Measurements from ENCODE around the gene FH. TPM values are rescaled to one million over a fixed set of nuclear protein-coding genes. Genes with fewer than 3 reads are reported as not detected.

Gene FH
- total and polyA plus RNA-seq, 2 of the 13 experiments (the other 11 are each of a cell fraction or from before 2014, with no cell fraction given), result 39.2 to 152 TPM

- peak overlapping the region; percentile 81 for H3K4me2 ChIP-seq (ENCODE audit: low read depth, low read length)
- TF ChIP-seq RARA (CRISPR knock-in tag; IDR thresholded peaks at IDR 0.05), result peak; percentile 51; the same call in 1 of the 2 replicates
- peak; percentile 9; the same call in 1 of the 2 replicates for TF ChIP-seq DMAP1 (CRISPR knock-in tag; IDR thresholded peaks at IDR 0.05)
- TF ChIP-seq ZNF407 (CRISPR knock-in tag; IDR thresholded peaks at IDR 0.05; ENCODE audit: not compliant biosample characterization), result no peak
- no peak for TF ChIP-seq CBX5 (CRISPR knock-in tag; IDR thresholded peaks at IDR 0.05; ENCODE audit: borderline replicate concordance)
- TF ChIP-seq ZNF652 (CRISPR knock-in tag; IDR thresholded peaks at IDR 0.05; ENCODE audit: borderline replicate concordance, low read depth), result peak; percentile 59; the same call in 1 of the 2 replicates
- no peak for TF ChIP-seq ZSCAN9 (CRISPR knock-in tag; IDR thresholded peaks at IDR 0.05; ENCODE audit: borderline replicate concordance)
- TF ChIP-seq ZNF775 (CRISPR knock-in tag; IDR thresholded peaks at IDR 0.05; ENCODE audit: borderline replicate concordance), result no peak
- TF ChIP-seq NR2F6 (IDR thresholded peaks at IDR 0.05), result peak; percentile 62
- TF ChIP-seq NR2F6 (CRISPR knock-in tag; IDR thresholded peaks at IDR 0.05), result peak; percentile 60; the same call in 1 of the 2 replicates
- no peak for TF ChIP-seq TP53 (CRISPR knock-in tag; conservative IDR thresholded peaks at IDR 0.05)
- 0 out of 2 replicates have a peak, but pooled peaks have one; percentile 25 for TF ChIP-seq NFIC (IDR thresholded peaks at IDR 0.05; ENCODE audit: low read length)
- peak; percentile 10 for TF ChIP-seq TEAD3 (CRISPR knock-in tag; optimal IDR thresholded peaks at IDR 0.05; ENCODE audit: borderline replicate concordance)
- TF ChIP-seq GZF1 (CRISPR knock-in tag; IDR thresholded peaks at IDR 0.05), result peak; percentile 94
- TF ChIP-seq, protein P1, sequence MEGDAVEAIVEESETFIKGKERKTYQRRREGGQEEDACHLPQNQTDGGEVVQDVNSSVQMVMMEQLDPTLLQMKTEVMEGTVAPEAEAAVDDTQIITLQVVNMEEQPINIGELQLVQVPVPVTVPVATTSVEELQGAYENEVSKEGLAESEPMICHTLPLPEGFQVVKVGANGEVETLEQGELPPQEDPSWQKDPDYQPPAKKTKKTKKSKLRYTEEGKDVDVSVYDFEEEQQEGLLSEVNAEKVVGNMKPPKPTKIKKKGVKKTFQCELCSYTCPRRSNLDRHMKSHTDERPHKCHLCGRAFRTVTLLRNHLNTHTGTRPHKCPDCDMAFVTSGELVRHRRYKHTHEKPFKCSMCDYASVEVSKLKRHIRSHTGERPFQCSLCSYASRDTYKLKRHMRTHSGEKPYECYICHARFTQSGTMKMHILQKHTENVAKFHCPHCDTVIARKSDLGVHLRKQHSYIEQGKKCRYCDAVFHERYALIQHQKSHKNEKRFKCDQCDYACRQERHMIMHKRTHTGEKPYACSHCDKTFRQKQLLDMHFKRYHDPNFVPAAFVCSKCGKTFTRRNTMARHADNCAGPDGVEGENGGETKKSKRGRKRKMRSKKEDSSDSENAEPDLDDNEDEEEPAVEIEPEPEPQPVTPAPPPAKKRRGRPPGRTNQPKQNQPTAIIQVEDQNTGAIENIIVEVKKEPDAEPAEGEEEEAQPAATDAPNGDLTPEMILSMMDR (CRISPR knock-in tag; IDR thresholded peaks at IDR 0.05), result peak; percentile 70
Measured at GRCh38 chr1:241531195-241532161, 11.9 kb upstream of the FH start.

More at GRCh38 chr1:241531195-241532161, 11.9 kb upstream of the FH start:
- ChIA-PET POLR2A (no interaction called here), CTCF (ENCODE audit: low intra/inter-chr PET ratio, low total read pairs) (interaction anchor here (0.8 to 1.6 kb wide), 3 partner anchors 96 to 304 kb away, joined by 3 to 6 read pairs (median 3); no protein-coding TSS in a partner anchor)
- no peaks in the 10 kb centered on the region for H3K9me3 ChIP-seq (ENCODE audit: low read length)
- H2AFZ ChIP-seq (ENCODE audit: low read length), result peak overlapping the region; percentile 97
- H3K36me3 ChIP-seq (replicated peaks in 1 of 2; ENCODE audit: control insufficient read depth in 1 of 2, insufficient read depth in 2 of 2, low read length in 2 of 2), result no peaks in the 10 kb centered on the region
- ATAC-seq (peak; percentile 96), FAIRE-seq (peak; percentile 65), DNase-seq (ENCODE audit: low spot score) (peak; percentile 71)
- H3K27ac ChIP-seq (ENCODE audit: extremely low read length, insufficient read depth, low read length), result no peak overlapping the region
- H4K20me1 ChIP-seq (ENCODE audit: insufficient read depth, low read length), result no peaks in the 10 kb centered on the region
- H3K27me3 ChIP-seq (ENCODE audit: control insufficient read depth in 1 of 2, insufficient read depth in 2 of 2, low read length in 2 of 2), result no peaks in the 10 kb centered on the region; a peak in 1 of 5 replicates
- H3K79me2 ChIP-seq (ENCODE audit: insufficient read depth, low read length), result no peaks in the 10 kb centered on the region
- in situ Hi-C loops (cut with HindIII; ENCODE audit: extremely low pct_ligation_motif_present, low pct_unique_long_range_greater_than_20kb), result loop anchor here (5.0 to 25.0 kb wide), 2 partner anchors 306 to 456 kb away; partner anchors contain the start of gene MAP1LC3C
- 1% methylated on average over 11 of the region's 11 CpGs for WGBS (ENCODE audit: low lambda C conversion rate)
- peak overlapping the region; percentile 66 for H3K9ac ChIP-seq (ENCODE audit: insufficient read depth, low read depth, low read length)
- H3K4me3 ChIP-seq (replicated peaks in 1 of 3; ENCODE audit: insufficient read depth in 1 of 3, low read depth in 2 of 3, low read length in 3 of 3), result peak overlapping the region; percentile 66 to 85 (median 68)
- no TSS peak for BruUV-seq (replicated peaks)
- intact Hi-C loops (cut with micrococcal nuclease; ENCODE audit: unreplicated experiment), result loop anchor here (1.0 to 5.0 kb wide), 5 partner anchors 81 to 486 kb away; no protein-coding TSS in a partner anchor
- H3K4me1 ChIP-seq (ENCODE audit: insufficient read depth, low read length), result 0 out of 2 replicates have a peak, but pooled peaks cover 7% of the 10 kb centered on the region
